Activated naive CD8-positive, alpha-beta T cell (primary cell): ENCODE data around the gene RGL3.
A peak's percentile ranks its signal among the peaks of the same experiment; 100 is the strongest.

ENCODE experiments used
- H3K27ac Mint-ChIP-seq: one replicate; pipeline ENCODE4 v1.8.0; 2021; ENCODE audit warnings: mixed read lengths
- H3K27me3 Mint-ChIP-seq: one replicate; pipeline ENCODE4 v1.8.0; 2021; ENCODE audit warnings: mixed read lengths
- H3K36me3 Mint-ChIP-seq: one replicate; pipeline ENCODE4 v1.8.0; 2021; ENCODE audit warnings: mixed read lengths
- H3K4me1 Mint-ChIP-seq: one replicate; pipeline ENCODE4 v1.8.0; 2021; ENCODE audit warnings: low read depth, mixed read lengths
- H3K4me3 Mint-ChIP-seq: one replicate; pipeline ENCODE4 v1.8.0; 2021; ENCODE audit warnings: mild to moderate bottlenecking, mixed read lengths
- H3K9me3 Mint-ChIP-seq: one replicate; pipeline ENCODE4 v1.8.0; 2021; ENCODE audit warnings: low read depth, mixed read lengths

RGL3 gene

DNA sequence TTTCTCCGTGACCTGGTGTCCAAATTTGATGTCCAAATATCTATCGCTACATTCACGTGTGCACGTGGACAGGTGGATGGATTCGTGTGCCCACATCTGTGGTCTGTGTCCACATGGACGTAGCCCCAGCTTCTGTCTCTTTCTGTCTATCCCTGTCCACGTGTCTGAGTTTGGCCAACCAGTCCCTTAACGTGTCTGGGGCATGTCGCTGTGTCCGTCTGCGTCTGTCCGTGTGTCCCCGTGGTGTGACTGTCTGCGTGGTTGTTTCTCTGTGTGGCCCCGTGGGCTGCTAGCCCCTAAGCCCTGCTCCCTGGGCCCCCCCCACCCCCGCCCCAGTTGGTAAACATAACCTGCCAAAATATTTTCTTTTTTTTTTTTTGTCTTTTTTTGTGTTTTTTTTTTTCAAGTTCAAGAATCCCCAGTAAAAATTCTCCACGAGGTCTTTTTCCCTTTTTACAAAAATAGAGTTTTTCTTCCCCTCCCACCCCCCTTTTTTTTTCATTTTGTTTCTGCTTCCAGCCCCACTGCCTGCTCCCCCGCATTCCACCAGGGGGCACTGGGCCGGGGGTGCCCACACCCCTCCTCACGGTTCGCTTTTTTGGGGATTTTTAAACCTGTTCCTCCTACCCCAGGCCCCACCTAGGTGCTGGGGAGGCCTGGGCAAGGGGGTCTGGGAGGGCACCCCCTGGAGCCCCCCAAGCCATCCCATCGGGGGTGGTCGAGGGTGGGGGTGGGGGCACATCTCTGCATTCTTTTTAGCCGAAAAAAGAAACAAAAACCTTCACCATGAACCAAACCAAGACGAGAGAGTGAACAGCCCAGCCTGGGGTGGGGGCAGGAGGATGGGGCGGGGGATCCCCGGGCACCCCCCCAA lies 34.6 kb upstream of the RGL3 start:
- H3K9me3 Mint-ChIP-seq: no peaks in the 10 kb centered on the region
- no peak overlapping the region for H3K4me3 Mint-ChIP-seq
- no peaks in the 10 kb centered on the region for H3K4me1 Mint-ChIP-seq
- no peaks in the 10 kb centered on the region for H3K36me3 Mint-ChIP-seq
- H3K27me3 Mint-ChIP-seq: no peaks in the 10 kb centered on the region
- H3K27ac Mint-ChIP-seq: no peak overlapping the region

- no peak overlapping the region for H3K27ac Mint-ChIP-seq
- H3K4me3 Mint-ChIP-seq: no peak overlapping the region
- H3K36me3 Mint-ChIP-seq: no peaks in the 10 kb centered on the region
- H3K9me3 Mint-ChIP-seq: no peaks in the 10 kb centered on the region
- no peaks in the 10 kb centered on the region for H3K4me1 Mint-ChIP-seq
- no peaks in the 10 kb centered on the region for H3K27me3 Mint-ChIP-seq
Measured at GRCh38 chr19:11452620-11453310, 33.7 kb upstream of the RGL3 start.

- Mint-ChIP-seq H3K27ac (no peak overlapping the region), H3K4me3 (no peak overlapping the region), H3K36me3 (no peaks in the 10 kb centered on the region), H3K4me1 (no peaks in the 10 kb centered on the region), H3K27me3 (no peaks in the 10 kb centered on the region), H3K9me3 (no peaks in the 10 kb centered on the region)
Measured at GRCh38 chr19:11451871-11452619, 32.9 kb upstream of the RGL3 start.

GRCh38 chr19:11451327-11451870 lies 32.3 kb upstream of the RGL3 start:
- Mint-ChIP-seq H3K27me3 (no peaks in the 10 kb centered on the region), H3K4me1 (no peaks in the 10 kb centered on the region), H3K4me3 (no peak overlapping the region), H3K9me3 (no peaks in the 10 kb centered on the region), H3K27ac (no peak overlapping the region), H3K36me3 (no peaks in the 10 kb centered on the region)

GRCh38 chr19:11450570-11451326 lies 31.6 kb upstream of the RGL3 start:
- H3K4me3 Mint-ChIP-seq: no peak overlapping the region
- no peaks in the 10 kb centered on the region for H3K4me1 Mint-ChIP-seq
- H3K27ac Mint-ChIP-seq: no peak overlapping the region
- no peaks in the 10 kb centered on the region for H3K9me3 Mint-ChIP-seq
- H3K36me3 Mint-ChIP-seq: no peaks in the 10 kb centered on the region
- H3K27me3 Mint-ChIP-seq: no peaks in the 10 kb centered on the region

DNA sequence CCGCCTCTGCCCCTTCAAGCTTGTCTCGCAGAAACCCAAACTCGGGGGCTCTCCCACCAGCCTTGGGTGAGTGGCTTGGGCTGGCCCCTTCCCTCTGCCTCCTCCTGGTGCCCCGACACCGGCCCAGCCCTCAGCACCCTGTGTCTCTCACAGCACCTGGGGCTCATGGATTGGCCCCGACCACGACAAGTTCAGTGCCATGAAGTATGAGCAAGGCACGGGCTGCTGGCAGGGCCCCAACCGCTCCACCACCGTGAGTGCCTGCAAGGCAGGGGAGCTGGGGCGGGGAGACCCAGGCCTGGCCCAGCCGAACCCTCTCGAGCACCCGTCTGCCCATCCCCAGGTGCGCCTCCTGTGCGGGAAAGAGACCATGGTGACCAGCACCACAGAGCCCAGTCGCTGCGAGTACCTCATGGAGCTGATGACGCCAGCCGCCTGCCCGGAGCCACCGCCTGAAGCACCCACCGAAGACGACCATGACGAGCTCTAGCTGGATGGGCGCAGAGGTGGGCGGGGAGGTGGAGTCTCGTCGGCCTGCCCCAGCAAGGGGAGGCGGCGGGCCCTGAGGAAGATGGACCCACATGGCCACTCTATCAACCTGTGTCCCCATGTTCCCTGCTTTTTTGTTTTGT lies 29.9 kb upstream of the RGL3 start:
- H3K36me3 Mint-ChIP-seq: no peaks in the 10 kb centered on the region
- H3K27me3 Mint-ChIP-seq: no peaks in the 10 kb centered on the region

GRCh38 chr19:11448410-11448809 lies 29.3 kb upstream of the RGL3 start:
- Mint-ChIP-seq H3K4me1 (no peaks in the 10 kb centered on the region), H3K4me3 (no peak overlapping the region), H3K36me3 (no peaks in the 10 kb centered on the region), H3K27me3 (no peaks in the 10 kb centered on the region), H3K9me3 (no peaks in the 10 kb centered on the region), H3K27ac (no peak overlapping the region)

More for the DNA sequence above, 29.9 kb upstream of the RGL3 start:
- Mint-ChIP-seq H3K9me3 (no peaks in the 10 kb centered on the region), H3K4me3 (no peak overlapping the region), H3K4me1 (no peaks in the 10 kb centered on the region), H3K27ac (no peak overlapping the region)

DNA sequence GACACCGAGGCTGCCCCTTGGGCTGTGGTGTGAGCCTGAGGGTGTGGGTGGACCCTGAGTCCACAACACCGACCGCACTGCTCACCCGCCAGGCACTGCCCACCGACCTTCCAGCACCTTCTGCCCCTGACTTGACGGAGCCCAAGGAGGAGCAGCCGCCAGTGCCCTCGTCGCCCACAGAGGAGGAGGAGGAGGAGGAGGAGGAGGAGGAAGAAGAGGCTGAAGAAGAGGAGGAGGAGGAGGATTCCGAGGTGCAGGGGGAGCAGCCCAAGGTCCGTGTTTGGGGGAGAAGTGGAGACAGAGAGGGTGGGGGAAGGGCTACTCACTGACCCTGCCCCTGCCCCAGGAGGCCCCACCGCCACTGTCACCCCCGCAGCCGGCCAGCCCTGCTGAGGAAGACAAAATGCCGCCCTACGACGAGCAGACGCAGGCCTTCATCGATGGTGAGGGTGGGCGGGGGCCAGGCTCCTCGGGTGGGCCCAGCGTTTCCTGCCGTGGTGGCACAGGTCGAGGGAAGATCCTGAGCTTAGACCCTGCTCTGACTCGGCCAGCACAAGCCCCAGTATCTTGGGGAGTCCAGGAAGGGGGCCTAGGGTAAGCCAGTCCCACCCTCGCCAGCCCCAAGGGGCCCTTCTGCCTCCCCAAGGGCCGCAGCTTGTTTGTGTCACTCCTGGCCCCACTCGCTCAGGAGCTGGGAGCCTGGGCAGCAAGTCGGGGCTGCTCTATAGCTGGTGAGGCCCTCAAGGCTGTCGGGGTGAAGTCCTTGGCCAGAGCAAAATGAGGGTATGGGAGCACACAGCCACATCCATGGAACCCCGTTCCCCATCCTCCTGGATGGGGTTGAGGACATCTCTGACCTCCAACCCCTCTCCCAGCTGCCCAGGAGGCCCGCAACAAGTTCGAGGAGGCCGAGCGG lies 28.5 kb upstream of the RGL3 start:
- H3K4me3 Mint-ChIP-seq: no peak overlapping the region
- no peak overlapping the region for H3K27ac Mint-ChIP-seq
- H3K27me3 Mint-ChIP-seq: no peaks in the 10 kb centered on the region
- no peaks in the 10 kb centered on the region for H3K9me3 Mint-ChIP-seq
- no peaks in the 10 kb centered on the region for H3K36me3 Mint-ChIP-seq
- H3K4me1 Mint-ChIP-seq: no peaks in the 10 kb centered on the region

DNA sequence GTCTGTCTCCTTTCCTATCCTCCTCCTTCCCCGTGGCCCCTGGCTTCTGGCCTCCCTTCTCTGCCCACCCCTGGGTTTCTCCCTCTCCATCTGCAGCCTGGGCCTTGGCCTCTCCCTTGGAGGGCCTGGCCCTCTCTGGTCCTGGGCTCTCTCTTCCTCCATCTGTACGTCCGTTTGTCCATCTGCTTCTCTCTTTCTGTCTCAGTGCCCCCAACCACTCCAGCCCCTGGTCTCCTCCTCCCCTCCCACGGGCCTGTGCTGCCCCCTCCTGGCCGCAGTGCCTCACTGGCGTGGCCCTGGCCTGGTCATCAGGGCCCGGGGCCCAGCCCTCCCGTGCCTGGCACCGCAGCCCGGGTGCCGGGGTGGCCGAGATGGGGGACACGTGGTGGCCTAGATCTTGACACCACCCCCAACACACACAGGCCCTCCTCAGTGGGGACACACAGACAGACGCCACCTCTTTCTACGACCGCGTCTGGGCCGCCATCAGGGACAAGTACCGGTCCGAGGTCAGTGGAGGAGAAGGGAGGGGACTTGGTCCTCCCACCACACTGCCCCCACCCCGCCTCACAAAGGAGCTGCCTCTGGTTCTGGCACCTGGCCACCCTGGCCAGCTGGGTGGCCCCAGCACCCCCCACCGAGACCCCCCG lies 27.7 kb upstream of the RGL3 start:
- H3K9me3 Mint-ChIP-seq: no peaks in the 10 kb centered on the region
- no peak overlapping the region for H3K4me3 Mint-ChIP-seq
- no peak overlapping the region for H3K27ac Mint-ChIP-seq
- peaks cover 2% of the 10 kb centered on the region for H3K36me3 Mint-ChIP-seq
- H3K4me1 Mint-ChIP-seq: no peaks in the 10 kb centered on the region
- H3K27me3 Mint-ChIP-seq: no peaks in the 10 kb centered on the region

DNA sequence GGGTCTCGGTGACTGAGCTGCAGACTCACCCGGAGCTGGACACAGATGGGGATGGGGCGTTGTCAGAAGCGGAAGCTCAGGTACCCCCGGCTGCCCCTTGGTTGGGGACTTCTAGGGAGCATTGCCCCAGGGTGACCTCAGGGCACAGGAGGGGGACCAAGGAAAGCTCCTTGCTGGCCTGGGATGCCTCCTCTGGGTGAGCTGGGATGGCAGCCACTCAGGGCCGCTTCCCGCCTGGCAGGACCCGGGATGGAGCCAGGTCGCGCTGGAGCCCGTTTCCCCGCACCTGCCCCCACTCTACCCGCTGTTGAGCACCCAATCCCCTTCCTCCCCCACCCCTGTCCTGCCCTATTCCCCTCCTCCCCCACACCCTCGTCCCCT lies 27.1 kb upstream of the RGL3 start:
- no peak overlapping the region for H3K27ac Mint-ChIP-seq
- H3K36me3 Mint-ChIP-seq: peaks cover 2% of the 10 kb centered on the region
- no peaks in the 10 kb centered on the region for H3K9me3 Mint-ChIP-seq
- no peaks in the 10 kb centered on the region for H3K27me3 Mint-ChIP-seq
- H3K4me3 Mint-ChIP-seq: no peak overlapping the region
- no peaks in the 10 kb centered on the region for H3K4me1 Mint-ChIP-seq

DNA sequence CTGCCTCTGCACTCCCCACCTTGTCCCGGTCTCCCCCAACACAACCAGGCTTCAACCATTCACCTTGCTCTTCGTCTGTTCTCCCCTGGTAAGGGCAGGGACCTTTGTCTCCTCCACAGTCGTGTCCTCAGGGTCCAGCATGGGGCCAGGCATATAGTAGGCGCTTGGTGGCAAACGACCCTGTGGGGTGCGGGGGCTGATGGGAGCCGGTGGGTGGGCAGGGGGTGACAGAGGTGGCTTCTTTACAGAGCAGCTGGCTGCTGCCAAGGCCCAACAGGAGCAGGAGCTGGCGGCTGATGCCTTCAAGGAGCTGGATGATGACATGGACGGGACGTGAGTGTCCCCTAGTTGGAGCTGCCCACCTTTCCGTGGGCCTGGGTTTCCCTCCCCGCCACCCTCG lies 26.0 kb upstream of the RGL3 start:
- Mint-ChIP-seq H3K4me3 (no peak overlapping the region), H3K9me3 (no peaks in the 10 kb centered on the region), H3K36me3 (peaks cover 2% of the 10 kb centered on the region), H3K4me1 (peaks cover 5% of the 10 kb centered on the region), H3K27ac (no peak overlapping the region), H3K27me3 (no peaks in the 10 kb centered on the region)

DNA sequence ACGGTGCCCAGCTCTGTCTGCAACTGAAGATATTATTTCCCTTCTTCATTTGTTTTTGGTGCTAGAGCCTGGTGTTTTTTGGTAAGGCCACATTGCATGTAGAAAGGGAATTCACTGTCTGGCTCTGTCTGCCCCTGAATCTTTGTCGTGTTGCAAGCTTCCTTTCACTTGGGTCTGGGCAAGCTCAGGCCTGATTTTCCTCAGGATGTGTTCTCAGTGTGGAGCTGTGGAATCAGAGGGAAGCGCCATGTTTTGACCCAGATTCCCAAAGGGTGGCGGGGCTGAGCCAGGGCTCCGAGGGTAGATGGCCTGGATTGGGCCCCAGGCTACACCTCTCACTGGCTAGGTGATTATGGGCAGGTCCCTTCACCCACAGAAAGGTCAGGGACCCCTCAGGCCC lies 24.9 kb upstream of the RGL3 start:
- peaks cover 2% of the 10 kb centered on the region for H3K36me3 Mint-ChIP-seq
- H3K27me3 Mint-ChIP-seq: no peaks in the 10 kb centered on the region
- H3K4me3 Mint-ChIP-seq: no peak overlapping the region
- no peak overlapping the region for H3K27ac Mint-ChIP-seq
- H3K9me3 Mint-ChIP-seq: no peaks in the 10 kb centered on the region
- peaks cover 5% of the 10 kb centered on the region for H3K4me1 Mint-ChIP-seq

GRCh38 chr19:11437955-11438354 lies 18.8 kb upstream of the RGL3 start:
- H3K4me1 Mint-ChIP-seq: peaks cover 26% of the 10 kb centered on the region
- peak overlapping the region; percentile 73 for H3K4me3 Mint-ChIP-seq
- no peak overlapping the region for H3K27ac Mint-ChIP-seq
- H3K27me3 Mint-ChIP-seq: no peaks in the 10 kb centered on the region
- H3K9me3 Mint-ChIP-seq: no peaks in the 10 kb centered on the region
- peaks cover 4% of the 10 kb centered on the region for H3K36me3 Mint-ChIP-seq
